Measurements from ENCODE around the gene LRIT3. TPM values are rescaled to one million over a fixed set of nuclear protein-coding genes. Genes with fewer than 3 reads are reported as not detected.

Gene LRIT3
- total RNA-seq, 1 donor from 2014 or later = not detected

- no peaks in the 10 kb centered on the region for H3K27me3 ChIP-seq (ENCODE audit: low read depth)
- no peak for DNase-seq
- no peak overlapping the region for H3K4me3 ChIP-seq
- intact Hi-C loops (cut with micrococcal nuclease) = no loop called here
- no peak overlapping the region for H3K27ac ChIP-seq (replicated peaks)
- peaks cover 4% of the 10 kb centered on the region for H3K4me1 ChIP-seq
- H3K36me3 ChIP-seq = no peaks in the 10 kb centered on the region
- no peak for TF ChIP-seq CTCF (IDR thresholded peaks at IDR 0.05; ENCODE audit: borderline replicate concordance)
- no peaks in the 10 kb centered on the region for H3K9me3 ChIP-seq (replicated peaks)
These were observed 38.3 kb upstream of the LRIT3 start for GRCh38 chr4:109809655-109810054.

- Histone ChIP-seq H3K27me3 (ENCODE audit: low read depth) (no peaks in the 10 kb centered on the region), H3K9me3 (replicated peaks) (no peaks in the 10 kb centered on the region), H3K4me3 (no peak overlapping the region), H3K36me3 (no peaks in the 10 kb centered on the region), H3K27ac (replicated peaks) (no peak overlapping the region), H3K4me1 (peaks cover 15% of the 10 kb centered on the region)
- DNase-seq = no peak
- TF ChIP-seq CTCF (IDR thresholded peaks at IDR 0.05; ENCODE audit: borderline replicate concordance) = no peak
- intact Hi-C loops (cut with micrococcal nuclease) = no loop called here
These were observed 37.1 kb upstream of the LRIT3 start for GRCh38 chr4:109810552-109811387.

GRCh38 chr4:109811707-109812106, 36.2 kb upstream of the LRIT3 start:
- no peaks in the 10 kb centered on the region for H3K27me3 ChIP-seq (ENCODE audit: low read depth)

GRCh38 chr4:109815151-109816081, 32.5 kb upstream of the LRIT3 start, which contains the start of gene GAR1:
TSS of gene GAR1 (plus strand) at chr4:109815762. CDS start at chr4:109816165, 403 bp downstream.
- Histone ChIP-seq H3K36me3 (peaks cover 11% of the 10 kb centered on the region), H3K4me3 (peak within 1 kb of the TSS; percentile 92), H3K27ac (replicated peaks) (peak within 1 kb of the TSS; percentile 90), H3K4me1 (peaks cover 32% of the 10 kb centered on the region), H3K27me3 (ENCODE audit: low read depth) (no peaks in the 10 kb centered on the region), H3K9me3 (replicated peaks) (no peaks in the 10 kb centered on the region)
- peak; percentile 87 for DNase-seq
- no peak for TF ChIP-seq CTCF (IDR thresholded peaks at IDR 0.05; ENCODE audit: borderline replicate concordance)
- intact Hi-C loops (cut with micrococcal nuclease) = no loop called here

More at GRCh38 chr4:109811707-109812106, 36.2 kb upstream of the LRIT3 start:
- Histone ChIP-seq H3K9me3 (replicated peaks) (no peaks in the 10 kb centered on the region), H3K36me3 (no peaks in the 10 kb centered on the region), H3K27ac (replicated peaks) (no peak overlapping the region), H3K4me1 (peaks cover 24% of the 10 kb centered on the region), H3K4me3 (no peak overlapping the region)
- intact Hi-C loops (cut with micrococcal nuclease) = no loop called here
- no peak for DNase-seq
- TF ChIP-seq CTCF (IDR thresholded peaks at IDR 0.05; ENCODE audit: borderline replicate concordance) = no peak

- intact Hi-C loops (cut with micrococcal nuclease) = no loop called here
- TF ChIP-seq CTCF (IDR thresholded peaks at IDR 0.05; ENCODE audit: borderline replicate concordance) = no peak
- Histone ChIP-seq H3K36me3 (peaks cover 17% of the 10 kb centered on the region), H3K27ac (replicated peaks) (peak overlapping the region; percentile 90), H3K9me3 (replicated peaks) (no peaks in the 10 kb centered on the region), H3K27me3 (ENCODE audit: low read depth) (no peaks in the 10 kb centered on the region), H3K4me1 (peaks cover 32% of the 10 kb centered on the region), H3K4me3 (peak overlapping the region; percentile 92)
- DNase-seq = no peak
These were observed 31.8 kb upstream of the LRIT3 start for GRCh38 chr4:109816082-109816442.

Data from left ventricle myocardium inferior (tissue), 1 donor.